ENCODE measurements around the gene TIAL1.
"Not testable (repeated sequence)": the region's sequence is repeated elsewhere in the genome, so short reads cannot be mapped to it uniquely, and the experiment has no call there.

Gene TIAL1

DNA sequence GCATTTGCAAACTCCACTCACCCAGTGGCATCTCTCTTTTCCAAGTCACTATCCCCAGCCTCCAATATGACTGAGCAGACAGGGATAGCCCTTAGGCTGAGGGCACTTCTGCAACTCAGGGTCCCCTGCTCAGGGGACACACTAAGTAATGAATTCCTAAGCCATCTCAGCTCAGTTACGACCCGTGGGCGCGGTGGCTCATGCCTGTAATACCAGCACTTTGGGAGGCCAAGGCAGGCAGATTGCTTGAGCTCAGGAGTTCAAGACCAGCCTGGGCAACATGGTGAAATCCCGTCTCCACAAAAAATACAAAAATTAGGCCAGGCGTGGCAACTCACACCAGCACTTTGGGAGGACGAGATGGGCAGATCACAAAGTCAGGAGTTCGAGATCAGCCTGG lies 64.5 kb downstream of the TIAL1 start:
- not testable (repeated sequence) for DNase-seq (ENCODE audit: low read depth in 3 of 3, low spot score in 1 of 3)

DNA sequence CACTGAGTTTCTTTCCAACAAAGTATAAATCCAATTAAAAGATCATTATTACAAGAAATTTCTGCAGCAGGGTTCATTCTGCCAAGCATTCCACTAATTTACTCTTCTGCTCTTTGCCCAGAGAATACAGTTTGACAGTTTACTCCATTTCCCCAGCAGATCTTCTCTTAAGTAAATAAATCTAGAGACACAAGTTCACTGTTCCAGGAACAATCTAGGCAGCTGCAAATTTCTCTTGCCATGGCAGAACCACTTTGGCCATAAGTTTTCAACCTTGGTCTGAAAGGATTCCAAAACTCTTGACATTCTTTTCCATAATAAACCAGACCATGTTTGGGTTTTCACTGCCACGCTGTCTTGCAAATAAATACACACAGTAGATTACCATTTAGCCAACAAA lies 65.7 kb downstream of the TIAL1 start:
- no peak for DNase-seq (ENCODE audit: low read depth in 3 of 3, low spot score in 1 of 3)

DNA sequence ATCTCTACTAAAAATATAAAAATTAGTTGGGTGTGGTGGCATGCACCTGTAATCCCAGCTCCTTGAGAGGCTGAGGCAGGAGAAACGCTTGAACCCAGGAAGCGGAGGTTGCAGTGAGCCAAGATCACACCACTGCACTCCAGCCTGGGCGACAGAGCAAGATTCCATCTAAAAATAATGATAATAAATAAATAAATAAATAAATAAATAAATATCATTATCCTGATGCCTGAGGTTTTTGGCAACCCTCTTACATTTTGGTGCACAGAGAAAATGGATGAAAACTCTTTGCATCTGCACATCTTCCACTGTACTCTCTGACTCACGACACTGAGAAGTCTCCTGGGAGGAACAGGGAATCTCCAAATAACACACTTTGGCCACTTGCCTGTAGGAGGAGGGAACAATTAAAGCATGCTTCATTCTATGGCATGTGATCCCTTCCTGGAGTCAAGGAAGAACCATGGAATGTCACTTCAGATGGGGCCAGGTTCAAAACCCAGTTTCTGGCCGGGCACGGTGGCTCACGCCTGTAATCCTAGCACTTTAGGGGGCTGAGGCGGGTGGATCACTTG lies 68.0 kb downstream of the TIAL1 start:
- DNase-seq (ENCODE audit: low read depth in 3 of 3, low spot score in 1 of 3): not testable (repeated sequence)

DNA sequence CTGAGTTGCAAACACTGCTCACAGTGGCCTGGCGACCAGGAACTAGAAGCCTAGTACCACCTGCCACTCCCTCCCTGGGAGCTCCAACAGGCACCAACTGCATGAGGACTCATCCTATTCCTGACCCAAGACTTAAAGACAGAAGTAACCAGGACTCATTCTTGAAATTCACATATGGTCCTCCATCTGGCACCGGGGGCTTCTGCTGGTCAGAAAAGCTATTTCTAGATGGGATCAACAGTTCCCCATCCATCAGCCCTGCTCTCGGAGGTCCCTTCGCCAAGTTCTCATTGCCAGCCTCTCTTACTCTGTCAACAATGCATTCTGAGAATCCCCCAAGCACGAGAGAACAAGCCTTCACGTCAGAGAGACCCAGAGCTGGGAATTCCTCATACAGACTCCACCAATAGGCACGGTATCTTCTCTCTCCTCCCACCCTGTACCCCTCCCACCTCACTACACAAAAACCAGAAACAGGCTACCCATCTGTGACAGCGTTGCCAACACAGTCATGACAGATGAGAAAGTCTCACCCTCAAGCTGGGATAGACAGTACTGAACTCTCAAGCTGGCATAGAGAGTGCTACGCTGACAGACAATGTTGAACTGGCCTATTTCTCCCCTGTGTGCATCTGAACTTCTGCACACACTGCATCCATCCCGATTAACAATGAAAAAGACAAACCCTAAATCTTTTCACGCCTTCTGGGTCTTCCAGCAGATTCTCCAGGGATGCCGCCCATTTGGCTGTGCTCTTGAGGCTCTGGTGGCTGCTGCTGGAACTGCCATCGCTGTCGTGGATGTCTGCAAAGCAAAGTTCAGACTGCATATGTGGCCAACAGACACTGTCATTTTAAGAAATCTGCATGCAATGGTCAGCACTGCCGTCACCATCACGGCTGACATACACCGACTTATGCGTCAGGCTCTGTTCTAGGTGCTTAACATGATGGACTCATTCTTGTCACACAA lies 69.9 kb downstream of the TIAL1 start:
- DNase-seq (ENCODE audit: low read depth in 3 of 3, low spot score in 1 of 3): no peak

DNA sequence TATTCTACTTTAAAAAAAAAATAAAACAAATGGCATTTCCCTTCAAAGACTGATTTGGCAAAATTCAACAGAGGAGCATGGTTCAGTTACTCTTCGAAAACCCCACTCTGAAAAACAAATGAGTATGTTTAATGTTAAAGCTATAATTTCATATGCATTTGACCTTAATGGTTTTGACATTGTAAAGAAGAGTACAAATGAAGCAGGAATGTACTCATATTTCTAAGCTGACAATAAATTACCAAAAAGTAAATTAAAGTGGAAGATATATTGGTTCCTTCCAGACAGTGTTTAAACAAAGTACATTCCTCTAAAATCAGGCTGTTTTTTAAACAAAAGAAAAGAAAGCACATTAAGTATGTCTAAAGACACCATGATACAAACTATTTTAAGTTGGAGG lies 70.6 kb downstream of the TIAL1 start:
- DNase-seq (ENCODE audit: low read depth in 3 of 3, low spot score in 1 of 3): no peak

DNA sequence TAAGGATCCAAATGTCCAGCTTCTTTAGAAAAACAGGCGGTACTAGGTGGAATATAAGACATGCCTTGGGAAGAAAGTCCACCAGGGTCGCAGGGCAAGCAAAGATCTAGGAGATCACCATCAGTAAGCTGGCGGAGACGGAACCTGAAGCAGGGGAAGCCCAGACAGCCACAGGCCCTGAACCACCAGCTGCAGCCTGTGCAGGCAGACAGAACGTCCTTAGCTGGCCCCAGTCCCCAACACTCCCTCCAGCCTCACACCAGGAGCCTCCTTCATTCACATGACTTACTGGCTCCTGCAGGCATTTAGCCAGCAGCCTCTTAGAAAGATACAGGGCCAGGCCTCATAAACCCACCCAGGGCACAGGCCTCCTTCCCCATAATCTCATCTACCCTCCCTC lies 71.6 kb downstream of the TIAL1 start:
- DNase-seq (ENCODE audit: low read depth in 3 of 3, low spot score in 1 of 3): no peak

DNA sequence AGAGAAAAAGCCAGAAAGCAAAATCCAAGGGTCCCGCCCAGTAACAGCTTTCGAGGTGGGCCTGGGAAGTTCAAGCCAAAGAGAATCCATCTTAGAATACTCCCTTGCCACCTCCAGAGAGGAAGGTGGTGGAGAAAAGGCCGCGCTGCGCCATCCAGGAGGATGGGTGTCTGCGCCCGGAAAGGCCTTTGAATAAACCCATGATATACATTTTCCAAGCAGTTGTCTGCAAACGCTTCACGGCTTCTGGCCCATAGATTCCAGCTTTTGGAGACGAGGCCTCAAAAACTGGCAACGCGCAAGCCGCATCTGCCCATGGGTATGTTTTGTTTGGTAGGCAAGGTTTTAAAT lies 72.1 kb downstream of the TIAL1 start:
- no peak for DNase-seq (ENCODE audit: low read depth in 3 of 3, low spot score in 1 of 3)

DNA sequence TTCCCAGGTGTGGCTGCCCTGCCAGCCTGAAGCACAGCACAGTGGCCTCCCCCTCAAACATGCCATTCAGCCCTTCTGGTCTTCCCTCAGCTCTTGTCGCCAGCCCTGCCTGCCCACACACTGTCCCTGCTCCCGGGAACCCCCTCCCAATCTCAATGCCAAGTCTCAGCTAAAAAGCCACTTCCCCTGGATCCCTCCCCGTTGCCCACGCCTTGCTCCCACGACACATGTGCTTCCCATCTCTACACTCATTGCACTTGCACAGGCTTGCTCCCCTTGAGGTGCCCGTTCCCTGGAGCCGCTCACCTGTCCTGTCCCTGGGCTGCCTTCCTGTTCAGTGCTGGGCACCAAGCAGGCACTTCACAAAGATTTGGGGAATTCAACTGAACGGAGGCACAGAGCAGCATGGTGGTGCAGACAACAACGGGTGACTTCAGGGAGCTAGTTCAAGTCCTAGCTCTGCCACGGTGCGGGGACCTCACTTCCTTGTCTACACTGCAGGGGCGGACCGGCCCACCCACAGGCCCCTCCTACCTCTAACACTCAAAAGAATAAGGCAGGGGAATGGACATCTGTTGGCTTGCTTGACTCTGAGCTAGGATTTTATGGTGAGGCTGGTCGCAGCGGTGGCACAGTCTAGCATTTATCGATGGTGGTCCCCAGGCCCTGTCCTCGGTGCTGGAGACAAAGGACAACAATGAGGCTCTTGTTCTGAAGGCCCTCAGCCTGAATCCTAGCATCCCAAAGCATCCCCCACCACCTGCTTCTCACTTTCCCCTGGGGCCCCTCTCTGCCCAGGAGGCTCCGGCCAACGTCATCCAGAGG lies 72.7 kb downstream of the TIAL1 start:
- no peak for DNase-seq (ENCODE audit: low read depth in 3 of 3, low spot score in 1 of 3)
